HG03135 (cell line): ENCODE measurements around the gene TUT7.
A peak's percentile ranks its signal among the peaks of the same experiment; 100 is the strongest.
"Not testable (repeated sequence)": the region's sequence is repeated elsewhere in the genome, so short reads cannot be mapped to it uniquely, and the experiment has no call there.

Experiments used
- ATAC-seq: cut with Tn5 transposase; IDR thresholded peaks from one replicate; pipeline ENCODE4 v1.9.1; 2021; ENCODE audit warnings: mild to moderate bottlenecking, moderate library complexity; ENCODE audit not compliant: unreplicated experiment

The TUT7 gene

GRCh38 chr9:86354011-86354817, at the start of gene TUT7:
Gene TUT7, minus strand, starts transcription at chr9:86354410. Its CDS starts 1,211 bp downstream, at chr9:86353199.
- peak; percentile 84 for ATAC-seq

GRCh38 chr9:86402591-86402990, 48.4 kb upstream of the TUT7 start:
- no peak for ATAC-seq

- no peak for ATAC-seq
These were observed 42.2 kb upstream of the TUT7 start for GRCh38 chr9:86396412-86396811.

GRCh38 chr9:86390184-86390583, 36.0 kb upstream of the TUT7 start:
- not testable (repeated sequence) for ATAC-seq

GRCh38 chr9:86389628-86390027, 35.4 kb upstream of the TUT7 start:
- ATAC-seq, result no peak

GRCh38 chr9:86387376-86387775, 33.2 kb upstream of the TUT7 start:
- no peak for ATAC-seq

GRCh38 chr9:86383000-86383399, 28.8 kb upstream of the TUT7 start:
- not testable (repeated sequence) for ATAC-seq

- ATAC-seq, result no peak
These were observed 21.8 kb upstream of the TUT7 start for GRCh38 chr9:86376016-86376415.

GRCh38 chr9:86369810-86370209, 15.6 kb upstream of the TUT7 start:
- ATAC-seq, result no peak

- ATAC-seq, result no peak
These were observed 14.8 kb upstream of the TUT7 start for GRCh38 chr9:86368871-86369521.

GRCh38 chr9:86361176-86361575, 7.0 kb upstream of the TUT7 start:
- no peak for ATAC-seq

GRCh38 chr9:86359151-86359879, 5.1 kb upstream of the TUT7 start:
- no peak for ATAC-seq

- ATAC-seq, result no peak
These were observed 3.0 kb upstream of the TUT7 start for GRCh38 chr9:86356871-86357866.

GRCh38 chr9:86355814-86356213, 1.6 kb upstream of the TUT7 start:
- no peak for ATAC-seq

- no peak for ATAC-seq
These were observed 654 bp upstream of the TUT7 start for GRCh38 chr9:86354818-86355309.

GRCh38 chr9:86353655-86354010, 577 bp downstream of the TUT7 start:
- peak; percentile 11 for ATAC-seq

- ATAC-seq, result no peak
These were observed 1.7 kb downstream of the TUT7 start for GRCh38 chr9:86352440-86353077.

- no peak for ATAC-seq
These were observed 2.3 kb downstream of the TUT7 start for GRCh38 chr9:86351880-86352279.

GRCh38 chr9:86350006-86350760, 4.0 kb downstream of the TUT7 start:
- no peak for ATAC-seq
